ENCODE results near the gene RANBP17. TPM values are rescaled to one million over a fixed set of nuclear protein-coding genes. Genes with fewer than 3 reads are reported as not detected.

Gene RANBP17
- total and polyA plus RNA-seq, 2 of the 4 experiments (the other 2 are of a cell fraction): 8.2 to 29.0 TPM

GRCh38 chr5:171270136-171270535 lies 408.3 kb downstream of the RANBP17 start:
- BruUV-seq (replicated peaks): no TSS peak
- Histone ChIP-seq H3K4ac (ENCODE audit: low read depth, low read length) (no peak overlapping the region), H2AFZ (replicated peaks; ENCODE audit: low read length, poor library complexity) (no peak overlapping the region), H2BK20ac (ENCODE audit: low read depth, low read length) (peak overlapping the region; percentile 22; the same call in 1 of the 2 replicates), H3K27ac (ENCODE audit: insufficient read depth, low read length) (no peak overlapping the region; the same call in 1 of the 2 replicates), H3K79me1 (ENCODE audit: low read depth in 1 of 2, low read length in 2 of 2) (no peaks in the 10 kb centered on the region), H3K23ac (ENCODE audit: low read depth, low read length) (no peak overlapping the region), H3K9ac (ENCODE audit: low read depth, low read length) (no peak overlapping the region), H3K36me3 (ENCODE audit: control insufficient read depth, insufficient read depth, low read length) (peaks cover 2% of the 10 kb centered on the region; the same call in 1 of the 2 replicates), H4K20me1 (ENCODE audit: insufficient read depth, low read length) (no peaks in the 10 kb centered on the region), H3K14ac (replicated peaks; ENCODE audit: low read depth, low read length) (no peak overlapping the region), H2AK9ac (replicated peaks; ENCODE audit: low read depth, low read length, poor library complexity) (no peak overlapping the region), H3K9me3 (ENCODE audit: control insufficient read depth, insufficient read depth, low read length) (no peaks in the 10 kb centered on the region), H2AK5ac (ENCODE audit: low read depth, low read length) (no peak overlapping the region), H2BK15ac (ENCODE audit: low read depth, low read length) (no peak overlapping the region), H4K8ac (ENCODE audit: low read depth in 2 of 2, low read length in 2 of 2) (no peak overlapping the region; a peak in 1 of 4 replicates), H3K27me3 (ENCODE audit: control insufficient read depth, insufficient read depth, low read length) (no peaks in the 10 kb centered on the region), H4K91ac (ENCODE audit: insufficient read depth, low read depth, low read length) (peak overlapping the region; percentile 39; the same call in 1 of the 2 replicates), H3K18ac (ENCODE audit: low read depth, low read length) (0 out of 2 replicates have a peak overlapping the region, but pooled peaks have one; percentile 16), H3K4me2 (ENCODE audit: low read depth, low read length) (no peak overlapping the region; the same call in 1 of the 2 replicates), H3K56ac (ENCODE audit: extremely low read depth, insufficient read depth, low read length) (no peak overlapping the region; the same call in 1 of the 2 replicates), H3K9me1 (ENCODE audit: insufficient read depth, low read length) (no peaks in the 10 kb centered on the region), H2BK5ac (ENCODE audit: low read depth, low read length, poor library complexity, severe bottlenecking) (peak overlapping the region; percentile 87), H3K4me1 (ENCODE audit: control insufficient read depth, insufficient read depth, low read length) (peaks cover 7% of the 10 kb centered on the region; the same call in 1 of the 2 replicates), H3K4me3 (ENCODE audit: insufficient read depth, low read depth, low read length) (no peak overlapping the region), H4K5ac (ENCODE audit: low read depth, low read length) (no peak overlapping the region), H2BK120ac (ENCODE audit: low read depth, low read length) (peak overlapping the region; percentile 36)
- WGBS, 2 experiments (ENCODE audit: extremely low coverage in 2 of 2, insufficient read length in 1 of 2): no CpG with 5 or more reads among the region's 3 CpGs
- no peak for TF ChIP-seq BHLHE40 (IDR thresholded peaks at IDR 0.05; ENCODE audit: low read depth, low read length)
- no peak for TF ChIP-seq CHD1 (IDR thresholded peaks at IDR 0.05; ENCODE audit: low read depth, low read length)
- no peak for TF ChIP-seq MAZ (IDR thresholded peaks at IDR 0.05; ENCODE audit: borderline replicate concordance, low read depth, low read length)
- TF ChIP-seq CEBPB (IDR thresholded peaks at IDR 0.05; ENCODE audit: low read depth, low read length): peak; percentile 73
- in situ Hi-C loops (cut with MboI; ENCODE audit: low sequenced_read_pairs): no loop called here
- intact Hi-C loops (cut with micrococcal nuclease): loop anchor here (2.0 to 5.0 kb wide), 2 partner anchors 63 to 67 kb away; no protein-coding TSS in a partner anchor
- ChIA-PET POLR2A (ENCODE audit: unreplicated experiment) (no interaction called here), CTCF (interaction anchor here (1.3 kb wide), 1 partner anchor 73 kb away, joined by 4 read pairs; no protein-coding TSS in a partner anchor)
- dilution Hi-C loops (cut with HindIII; ENCODE audit: low sequenced_read_pairs, unreplicated experiment): no loop called here
- DNase-seq (peak; percentile 31), ATAC-seq (ENCODE audit: low read depth) (no peak)

All from IMR-90 (cell line).